Gastrocnemius medialis (tissue), 4 donors: ENCODE measurements around the gene UTP4. TPM values are rescaled to one million over a fixed set of nuclear protein-coding genes. Genes with fewer than 3 reads are reported as not detected.
A peak's percentile ranks its signal among the peaks of the same experiment; 100 is the strongest.

Experiments used
- ATAC-seq, 2 donors: fragments of 150-250 bp; one replicate each; pipeline ENCODE4 v1.9.1; 2016
- DNase-seq, 2 donors: peaks; one replicate each; pipeline ENCODE4 v3.0.0-alpha.2; 2019
- H3K27ac ChIP-seq, 4 donors: fragments of 200-600 bp; sonication (generic); 1 replicate in 1 of 4; 2 replicates in 3 of 4; pipeline ENCODE4 v1.5.1; 2016 to 2018; ENCODE audit warnings: mild to moderate bottlenecking in 2 of 4, moderate library complexity in 1 of 4
- H3K27me3 ChIP-seq, 3 donors: fragments of 200-600 bp; sonication (generic) in 2 of 3; 1 replicate in 1 of 3; 2 replicates in 2 of 3; pipeline versions ENCODE4 v1.5.1 to v1.6.0; 2016 to 2019; ENCODE audit warnings: mild to moderate bottlenecking in 1 of 3, moderate library complexity in 1 of 3
- H3K36me3 ChIP-seq, 2 donors: fragments of 200-600 bp; sonication (generic) in 1 of 2; one replicate each; pipeline ENCODE4 v1.5.1; 2017 to 2018
- H3K4me1 ChIP-seq, 2 donors: fragments of 200-600 bp; sonication (generic) in 1 of 2; one replicate each; pipeline ENCODE4 v1.5.1; 2016 to 2017; ENCODE audit warnings: mild to moderate bottlenecking in 2 of 2
- H3K4me3 ChIP-seq, 4 donors: fragments of 200-600 bp; sonication (generic) in 3 of 4; 1 replicate in 1 of 4; 2 replicates in 3 of 4; pipeline ENCODE4 v1.5.1; 2016 to 2019; ENCODE audit warnings: mild to moderate bottlenecking in 2 of 4
- H3K9me3 ChIP-seq, 3 donors: fragments of 200-600 bp; sonication (generic) in 2 of 3; 1 replicate in 1 of 3; 2 replicates in 2 of 3; pipeline ENCODE4 v1.5.1; 2016 to 2019
- POLR2A ChIP-seq, 2 donors: fragments of 450-650 bp; IDR thresholded peaks; one replicate each; pipeline ENCODE4 v1.6.1; 2017; ENCODE audit warnings: antibody characterized with exemption in 2 of 2, mild to moderate bottlenecking in 2 of 2, moderate library complexity in 2 of 2
- in situ Hi-C, 4 donors: fragments of 200-750 bp; cut with MboI; loops; one replicate each; pipeline versions ENCODE4 v1.15.0 to v1.8.0; 2017; ENCODE audit warnings: low sequenced_read_pairs in 4 of 4
- intact Hi-C: fragments of 100-400 bp; cut with DNase I; formaldehyde crosslinking; loops from one replicate; pipeline ENCODE4 v1.15.1; 2023; ENCODE audit warnings: low total_unique reads
- total RNA-seq, 4 donors: library from RNA; depleted of rRNA; stranded (reverse); fragments of >200 nt; gene quantifications; one replicate each; pipeline versions ENCODE4 v1.1.0 to v1.2.3, GENCODE V29; 2016
- TF ChIP-seq, protein P1 (sequence below), 5 experiments: fragments of 450-650 bp in 3 of 5; fragments of 200-600 bp in 2 of 5; sonication (generic) in 2 of 5; IDR thresholded peaks in 4 of 5; conservative IDR thresholded peaks in 1 of 5; 1 replicate in 4 of 5; 2 replicates in 1 of 5; pipeline ENCODE4 v1.5.1; 2016 to 2019; ENCODE audit warnings: antibody characterized with exemption in 5 of 5, mild to moderate bottlenecking in 3 of 5, moderate library complexity in 3 of 5

UTP4 gene
- total RNA-seq, 4 donors from 2014 or later = 33.1 to 44.2 (median 35.5) TPM

DNA sequence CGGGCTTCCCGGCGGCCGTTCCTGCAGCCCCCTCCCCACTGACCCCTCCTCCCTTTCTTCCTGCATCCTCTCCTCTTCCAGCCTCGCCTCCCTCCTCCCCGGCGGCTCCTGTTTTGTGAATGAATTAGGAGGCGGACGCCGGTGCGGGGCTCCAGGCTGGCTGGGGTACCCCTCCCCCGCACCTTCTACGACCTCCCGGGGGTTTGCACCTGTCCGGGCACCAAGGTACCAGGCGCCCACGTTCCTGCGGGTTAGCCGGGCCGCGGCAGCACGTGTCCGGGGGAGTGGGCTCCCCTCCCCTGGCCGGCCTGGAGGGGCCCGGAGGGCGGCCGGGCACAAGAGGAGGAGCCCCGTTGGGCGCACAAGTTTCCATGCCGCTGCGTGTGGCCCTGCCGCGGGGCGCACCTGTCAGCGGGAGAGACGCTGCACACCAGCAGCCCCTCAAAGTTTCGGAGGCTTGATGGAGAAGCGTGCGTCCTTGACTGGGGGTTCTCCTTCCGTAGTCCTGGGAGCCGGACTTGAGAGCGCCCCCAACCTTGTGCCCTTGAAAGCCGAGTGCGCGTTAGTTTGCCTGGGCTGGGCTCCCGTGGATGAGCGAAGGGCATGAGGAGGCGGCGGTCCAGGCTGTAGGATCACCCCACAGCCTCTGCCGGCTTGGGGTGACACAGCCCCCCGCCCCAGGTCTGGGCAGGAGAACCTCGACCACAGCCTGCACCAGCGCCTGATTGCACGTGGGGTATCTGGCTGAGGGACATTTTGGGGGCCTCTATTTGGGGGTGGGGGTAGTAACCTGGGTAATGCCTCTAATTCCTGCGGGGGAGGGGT is 25.7 kb upstream of the UTP4 start:
- Histone ChIP-seq H3K4me1 (peaks cover 16 to 19% of the 10 kb centered on the region in 2 donors), H3K36me3 (peaks cover 0 to 6% of the 10 kb centered on the region in 2 donors), H3K4me3 (peak overlapping the region; percentile 49 to 59 (median 54)), H3K9me3 (no peaks in the 10 kb centered on the region), H3K27me3 (no peaks in the 10 kb centered on the region), H3K27ac (no peak overlapping the region)
- DNase-seq = no peak
- no peak for TF ChIP-seq POLR2A (IDR thresholded peaks at IDR 0.05)
- TF ChIP-seq, protein P1, sequence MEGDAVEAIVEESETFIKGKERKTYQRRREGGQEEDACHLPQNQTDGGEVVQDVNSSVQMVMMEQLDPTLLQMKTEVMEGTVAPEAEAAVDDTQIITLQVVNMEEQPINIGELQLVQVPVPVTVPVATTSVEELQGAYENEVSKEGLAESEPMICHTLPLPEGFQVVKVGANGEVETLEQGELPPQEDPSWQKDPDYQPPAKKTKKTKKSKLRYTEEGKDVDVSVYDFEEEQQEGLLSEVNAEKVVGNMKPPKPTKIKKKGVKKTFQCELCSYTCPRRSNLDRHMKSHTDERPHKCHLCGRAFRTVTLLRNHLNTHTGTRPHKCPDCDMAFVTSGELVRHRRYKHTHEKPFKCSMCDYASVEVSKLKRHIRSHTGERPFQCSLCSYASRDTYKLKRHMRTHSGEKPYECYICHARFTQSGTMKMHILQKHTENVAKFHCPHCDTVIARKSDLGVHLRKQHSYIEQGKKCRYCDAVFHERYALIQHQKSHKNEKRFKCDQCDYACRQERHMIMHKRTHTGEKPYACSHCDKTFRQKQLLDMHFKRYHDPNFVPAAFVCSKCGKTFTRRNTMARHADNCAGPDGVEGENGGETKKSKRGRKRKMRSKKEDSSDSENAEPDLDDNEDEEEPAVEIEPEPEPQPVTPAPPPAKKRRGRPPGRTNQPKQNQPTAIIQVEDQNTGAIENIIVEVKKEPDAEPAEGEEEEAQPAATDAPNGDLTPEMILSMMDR (IDR thresholded peaks at IDR 0.05 in 4 of 5, conservative IDR thresholded peaks at IDR 0.05 in 1 of 5) = no peak
- in situ Hi-C loops (loop anchor here in 2 of 4 donors (25.0 kb wide), 1 partner anchor 569 kb away; the partner anchor contains the start of gene ZFP90 (in 2 of the 2)), intact Hi-C loops (loop anchor here (5.0 kb wide), 1 partner anchor 204 kb away; no protein-coding TSS in a partner anchor)
- ATAC-seq = no peak

DNA sequence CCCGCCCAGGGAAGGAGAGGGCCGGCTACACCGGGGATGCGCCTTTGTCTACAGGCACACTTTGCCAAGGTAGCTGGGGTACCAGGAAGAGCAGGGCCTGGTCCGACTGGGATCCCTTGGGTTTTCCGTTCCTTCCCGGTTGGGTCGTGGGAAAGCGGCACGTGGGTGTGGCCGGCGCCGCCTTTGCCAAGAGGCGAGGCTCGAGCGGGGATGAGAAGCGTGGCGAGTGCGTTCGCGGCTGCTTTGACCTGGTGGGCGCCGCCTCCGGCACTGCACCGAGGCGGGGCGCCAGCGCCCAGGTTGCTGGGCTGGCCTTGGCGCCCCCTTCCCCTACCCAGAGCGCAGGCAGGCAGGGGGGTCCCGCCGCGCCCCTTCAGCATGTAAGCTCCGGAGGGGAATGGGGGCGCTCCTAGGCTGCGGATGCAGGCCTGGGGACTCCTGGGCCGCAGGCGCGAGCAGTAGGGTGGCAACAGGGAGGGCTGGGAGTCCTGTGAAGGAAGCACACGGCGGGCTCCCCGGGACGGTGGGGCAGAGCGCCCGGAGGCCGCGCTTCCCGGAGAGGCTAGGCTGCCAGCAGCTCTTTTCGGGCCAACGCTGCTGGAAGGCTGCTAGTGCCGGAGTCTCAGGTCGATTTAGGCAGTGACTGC is 25.0 kb upstream of the UTP4 start:
- intact Hi-C loops = loop anchor here (5.0 kb wide), 1 partner anchor 205 kb away; no protein-coding TSS in a partner anchor

DNA sequence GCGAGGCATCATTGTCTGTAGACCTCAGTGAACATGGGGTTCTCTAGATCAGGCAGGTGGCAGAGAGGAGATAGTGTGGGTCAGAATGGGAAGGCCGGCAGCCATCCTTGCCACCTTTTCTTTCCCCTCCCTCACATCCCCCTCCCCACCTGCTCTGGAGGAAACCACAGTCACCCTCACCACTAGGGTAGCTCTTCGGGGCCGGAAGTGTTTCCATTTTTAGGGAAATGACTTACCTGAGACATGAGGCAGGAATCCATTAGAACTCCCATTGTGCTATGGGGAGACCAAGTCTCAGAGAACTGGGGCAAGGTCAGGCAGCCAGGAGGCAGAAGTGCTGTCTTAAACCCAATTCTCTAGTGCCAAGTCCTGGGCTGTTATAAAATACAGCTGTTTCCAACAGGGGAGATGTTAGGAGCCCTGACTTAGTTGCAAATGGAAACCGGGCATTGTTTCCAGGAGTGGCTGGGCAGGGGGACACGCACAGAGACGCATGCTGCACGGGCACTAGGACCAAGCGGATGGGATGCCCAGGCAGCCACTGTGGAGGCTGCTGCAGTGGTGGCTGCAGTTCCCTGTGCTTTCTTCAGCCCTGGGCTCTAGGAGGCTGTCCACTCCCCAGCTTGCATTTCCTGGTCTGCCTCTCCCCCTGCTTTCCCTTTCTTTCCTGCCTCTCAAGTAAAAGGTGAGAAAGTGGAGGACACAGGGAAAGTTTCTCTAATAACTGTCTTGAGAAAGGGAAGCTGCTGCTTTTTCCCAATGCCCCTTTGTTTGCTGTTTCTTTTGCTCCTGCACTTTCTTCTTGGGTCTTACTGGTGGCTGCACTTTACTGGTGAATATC is 24.2 kb upstream of the UTP4 start:
- ATAC-seq (no peak), DNase-seq (no peak)
- intact Hi-C loops = loop anchor here (5.0 kb wide), 1 partner anchor 206 kb away; no protein-coding TSS in a partner anchor
- Histone ChIP-seq H3K4me1 (peaks cover 16 to 19% of the 10 kb centered on the region in 2 donors), H3K4me3 (peak overlapping the region in 2 of 4 donors; percentile 50 to 59), H3K27ac (no peak overlapping the region), H3K27me3 (no peaks in the 10 kb centered on the region), H3K9me3 (no peaks in the 10 kb centered on the region), H3K36me3 (peaks cover 0 to 8% of the 10 kb centered on the region in 2 donors)
- no peak for TF ChIP-seq POLR2A (IDR thresholded peaks at IDR 0.05)
- TF ChIP-seq, protein P1 (IDR thresholded peaks at IDR 0.05 in 4 of 5, conservative IDR thresholded peaks at IDR 0.05 in 1 of 5) = no peak
- in situ Hi-C loops = loop anchor here in 2 of 4 donors (25.0 kb wide), 1 partner anchor 571 kb away; the partner anchor contains the start of gene ZFP90 (in 2 of the 2)

More for the DNA sequence above, 25.0 kb upstream of the UTP4 start:
- Histone ChIP-seq H3K4me1 (peaks cover 16 to 19% of the 10 kb centered on the region in 2 donors), H3K4me3 (peak overlapping the region; percentile 49 to 59 (median 54)), H3K9me3 (no peaks in the 10 kb centered on the region), H3K36me3 (peaks cover 0 to 6% of the 10 kb centered on the region in 2 donors), H3K27ac (no peak overlapping the region), H3K27me3 (no peaks in the 10 kb centered on the region)
- in situ Hi-C loops = loop anchor here in 2 of 4 donors (25.0 kb wide), 1 partner anchor 570 kb away; the partner anchor contains the start of gene ZFP90 (in 2 of the 2)
- DNase-seq (no peak), ATAC-seq (no peak)
- TF ChIP-seq, protein P1 (IDR thresholded peaks at IDR 0.05 in 4 of 5, conservative IDR thresholded peaks at IDR 0.05 in 1 of 5) = no peak
- no peak for TF ChIP-seq POLR2A (IDR thresholded peaks at IDR 0.05)

DNA sequence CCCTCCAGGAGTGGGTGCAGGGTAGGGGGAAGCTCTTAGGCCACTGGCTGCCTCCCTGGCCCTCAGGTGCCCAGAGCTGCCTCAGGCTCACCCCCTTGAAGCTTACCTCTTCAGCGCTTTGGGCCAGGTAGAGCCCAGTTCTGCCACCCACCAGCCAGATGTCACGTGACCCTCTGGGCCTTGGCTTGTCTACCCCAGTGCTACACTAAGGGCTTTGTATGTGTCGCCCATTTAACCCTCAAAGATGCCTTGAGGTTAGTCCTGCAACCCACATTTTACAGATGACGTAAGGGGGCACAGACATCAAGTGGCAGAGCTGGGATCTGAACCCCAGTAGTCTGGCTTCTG is 23.6 kb upstream of the UTP4 start:
- H3K4me3 ChIP-seq = no peak overlapping the region
- TF ChIP-seq, protein P1 (IDR thresholded peaks at IDR 0.05 in 4 of 5, conservative IDR thresholded peaks at IDR 0.05 in 1 of 5) = no peak
- TF ChIP-seq POLR2A (IDR thresholded peaks at IDR 0.05) = no peak
- DNase-seq (no peak), ATAC-seq (no peak)
- intact Hi-C loops (loop anchor here (5.0 kb wide), 1 partner anchor 207 kb away; no protein-coding TSS in a partner anchor), in situ Hi-C loops (loop anchor here in 2 of 4 donors (25.0 kb wide), 1 partner anchor 572 kb away; the partner anchor contains the start of gene ZFP90 (in 2 of the 2))
- peaks cover 0 to 13% of the 10 kb centered on the region in 2 donors for H3K36me3 ChIP-seq
- H3K27ac ChIP-seq = no peak overlapping the region
- H3K4me1 ChIP-seq = peaks cover 16 to 19% of the 10 kb centered on the region in 2 donors
- no peaks in the 10 kb centered on the region for H3K9me3 ChIP-seq
- H3K27me3 ChIP-seq = no peaks in the 10 kb centered on the region
